ENCODE measurements around the gene MS4A2. TPM values are rescaled to one million over a fixed set of nuclear protein-coding genes. Genes with fewer than 3 reads are reported as not detected.
"Not testable (repeated sequence)": the region's sequence is repeated elsewhere in the genome, so short reads cannot be mapped to it uniquely, and the experiment has no call there.

The MS4A2 gene
- total and polyA plus RNA-seq, 10 donors = 0.03 to 0.91 (median 0.60) TPM; not detected in 5

DNA sequence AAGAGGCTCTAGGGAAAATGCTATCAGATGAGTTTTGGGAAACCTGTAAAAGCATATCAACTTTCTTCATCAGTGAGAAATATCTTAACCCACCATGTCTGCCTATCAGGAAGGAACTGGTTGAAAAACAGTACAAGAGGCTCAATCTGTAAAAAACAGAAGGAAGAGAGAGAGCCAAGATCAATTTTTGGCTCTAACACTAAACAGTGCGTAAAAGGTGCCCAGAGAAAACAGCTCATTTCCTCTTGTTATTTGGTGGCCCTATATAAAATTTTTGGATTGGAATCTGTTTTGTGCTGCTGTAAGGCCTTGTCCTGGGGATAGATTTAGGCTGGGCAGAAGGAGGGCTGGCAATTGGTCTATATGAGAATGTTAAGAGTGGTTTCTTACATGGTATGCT, 12.1 kb downstream of the MS4A2 start:
- Histone ChIP-seq H3K9me3 (no peaks in the 10 kb centered on the region), H3K27ac (no peak overlapping the region), H3K27me3 (replicated peaks in 1 of 7) (no peaks in the 10 kb centered on the region), H3K36me3 (no peaks in the 10 kb centered on the region), H3K4me1 (no peaks in the 10 kb centered on the region), H3K4me3 (no peak overlapping the region)
- DNase-seq = no peak
- intact Hi-C loops (cut with DNase I; ENCODE audit: low total_unique reads) = no loop called here
- 44 to 66% (median 51%) methylated on average over 1 of the region's 1 CpG for WGBS, 5 donors
- TF ChIP-seq POLR2A (IDR thresholded peaks at IDR 0.05) = no peak
- no peak for TF ChIP-seq POLR2AphosphoS5 (IDR thresholded peaks at IDR 0.05)
- no peak for TF ChIP-seq CTCF (IDR thresholded peaks at IDR 0.05 in 8 of 11, conservative IDR thresholded peaks at IDR 0.05 in 3 of 11)

DNA sequence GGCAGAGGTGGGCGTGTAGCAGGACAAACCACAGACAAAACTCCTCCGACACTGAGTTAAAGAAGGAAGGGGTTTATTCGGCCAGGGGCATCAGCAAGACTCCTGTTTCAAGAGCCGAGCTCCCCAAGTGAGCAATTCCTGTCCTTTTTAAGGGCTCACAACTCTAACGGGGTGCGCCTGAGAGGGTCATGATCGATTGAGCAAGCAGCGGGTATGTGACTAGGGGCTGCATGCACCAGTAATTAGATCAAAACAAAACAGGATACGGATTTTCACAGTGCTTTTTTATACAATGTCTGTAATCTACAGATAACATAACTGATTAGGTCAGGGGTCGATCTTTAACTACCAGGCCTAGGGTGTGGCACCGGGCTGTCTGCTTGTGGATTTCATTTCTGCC, 12.9 kb downstream of the MS4A2 start:
- intact Hi-C loops (cut with DNase I; ENCODE audit: low total_unique reads); H3K36me3 ChIP-seq; H3K4me3 ChIP-seq; H3K9me3 ChIP-seq; DNase-seq; H3K4me1 ChIP-seq; H3K27ac ChIP-seq; H3K27me3 ChIP-seq (replicated peaks in 1 of 7): not testable (repeated sequence)
- WGBS, 5 donors = 59 to 73% (median 60%) methylated on average over 11 of the region's 11 CpGs

DNA sequence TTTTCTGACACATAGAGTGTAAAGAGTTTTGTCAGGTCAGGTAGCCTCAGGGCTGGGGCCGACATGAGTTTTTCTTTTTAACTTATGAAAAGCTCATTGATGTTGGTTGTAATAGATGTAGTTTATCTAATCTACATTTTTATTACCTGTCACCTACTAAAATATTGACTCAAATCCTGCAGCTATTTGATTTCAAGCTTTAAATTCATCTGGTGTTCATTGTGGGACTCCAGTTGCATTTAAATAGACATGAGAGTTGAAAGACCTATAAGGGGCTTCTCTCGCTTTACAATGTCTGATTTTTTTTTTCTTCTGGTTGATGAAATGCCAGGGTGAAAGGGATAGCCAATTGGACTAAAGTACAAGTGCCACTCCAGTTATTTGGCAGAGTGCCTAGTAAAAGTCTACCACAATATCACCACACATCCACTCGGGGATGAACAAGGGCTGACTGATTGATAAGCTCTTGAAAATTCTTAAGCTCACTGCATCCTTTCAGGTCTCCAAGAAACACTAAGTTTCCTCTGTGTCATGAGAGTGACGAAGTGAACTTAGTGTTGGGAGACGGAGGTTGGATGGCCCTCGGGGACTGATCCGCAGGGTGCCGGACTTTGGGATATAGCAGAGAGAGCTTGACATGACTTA, 16.1 kb downstream of the MS4A2 start:
- intact Hi-C loops (cut with DNase I; ENCODE audit: low total_unique reads); H3K4me1 ChIP-seq; DNase-seq; H3K27me3 ChIP-seq (replicated peaks in 1 of 7); H3K4me3 ChIP-seq; H3K9me3 ChIP-seq; H3K36me3 ChIP-seq; H3K27ac ChIP-seq: not testable (repeated sequence)
- 86 to 89% (median 86%) methylated on average over 8 of the region's 8 CpGs for WGBS, 5 donors

GRCh38 chr11:60108631-60109030, 20.2 kb downstream of the MS4A2 start:
- H3K27me3 ChIP-seq (replicated peaks in 1 of 7); intact Hi-C loops (cut with DNase I; ENCODE audit: low total_unique reads); H3K36me3 ChIP-seq; H3K4me3 ChIP-seq; H3K9me3 ChIP-seq; H3K27ac ChIP-seq; DNase-seq; H3K4me1 ChIP-seq: not testable (repeated sequence)
- 81 to 96% (median 87%) methylated on average over 5 of the region's 5 CpGs for WGBS, 5 donors

DNA sequence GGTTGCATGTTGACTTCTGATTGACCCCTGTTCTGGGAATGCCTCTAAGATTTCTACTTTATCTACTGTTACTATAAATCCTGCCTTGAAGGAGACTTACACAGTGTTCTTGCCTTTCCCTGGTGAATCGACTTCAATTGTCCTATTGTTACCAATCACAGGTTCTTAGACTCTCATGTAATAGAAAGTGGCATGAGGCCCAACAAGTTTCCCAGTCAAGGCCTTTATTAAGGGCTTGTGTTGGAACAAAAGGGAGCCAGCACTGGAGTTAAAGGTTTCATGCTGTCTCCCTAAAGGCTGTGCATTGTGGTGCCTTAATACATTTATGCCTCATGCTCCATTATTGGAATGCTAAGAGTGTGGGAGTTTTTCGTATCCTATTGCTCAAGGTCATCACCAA, 23.3 kb downstream of the MS4A2 start:
- DNase-seq = no peak
- H3K27me3 ChIP-seq (replicated peaks in 1 of 7) = no peaks in the 10 kb centered on the region
- no peak overlapping the region for H3K27ac ChIP-seq
- H3K9me3 ChIP-seq = no peaks in the 10 kb centered on the region
- TF ChIP-seq CTCF (IDR thresholded peaks at IDR 0.05 in 8 of 11, conservative IDR thresholded peaks at IDR 0.05 in 3 of 11) (no peak), POLR2A (IDR thresholded peaks at IDR 0.05) (no peak), POLR2AphosphoS5 (IDR thresholded peaks at IDR 0.05) (no peak)
- H3K4me1 ChIP-seq = no peaks in the 10 kb centered on the region
- no peaks in the 10 kb centered on the region for H3K36me3 ChIP-seq
- no peak overlapping the region for H3K4me3 ChIP-seq
- 52 to 71% (median 62%) methylated on average over 2 of the region's 2 CpGs for WGBS, 5 donors
- intact Hi-C loops (cut with DNase I; ENCODE audit: low total_unique reads) = no loop called here

Data from spleen (tissue), 11 donors.